Measurements from ENCODE around the gene KCNMB2.

Gene KCNMB2

DNA sequence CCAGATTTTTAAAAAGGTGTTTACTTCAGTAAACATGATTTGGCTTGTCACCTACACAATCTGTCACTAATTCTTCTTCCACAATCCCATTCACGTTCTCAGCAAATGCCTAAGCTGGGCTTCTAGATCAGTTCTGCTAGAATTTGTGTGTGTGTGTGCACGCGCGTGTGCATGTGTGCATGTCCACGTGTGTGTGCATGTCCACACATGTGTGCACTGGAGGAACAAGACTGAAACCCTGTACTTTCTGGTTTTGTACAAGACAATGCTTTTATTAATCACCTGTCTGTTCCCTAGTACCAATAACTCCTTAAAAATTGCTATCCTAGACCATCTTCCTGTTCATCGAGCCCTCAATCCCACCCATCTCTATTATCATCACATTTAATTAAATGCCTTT is 229.2 kb downstream of the KCNMB2 start:
- no peak for DNase-seq

DNA sequence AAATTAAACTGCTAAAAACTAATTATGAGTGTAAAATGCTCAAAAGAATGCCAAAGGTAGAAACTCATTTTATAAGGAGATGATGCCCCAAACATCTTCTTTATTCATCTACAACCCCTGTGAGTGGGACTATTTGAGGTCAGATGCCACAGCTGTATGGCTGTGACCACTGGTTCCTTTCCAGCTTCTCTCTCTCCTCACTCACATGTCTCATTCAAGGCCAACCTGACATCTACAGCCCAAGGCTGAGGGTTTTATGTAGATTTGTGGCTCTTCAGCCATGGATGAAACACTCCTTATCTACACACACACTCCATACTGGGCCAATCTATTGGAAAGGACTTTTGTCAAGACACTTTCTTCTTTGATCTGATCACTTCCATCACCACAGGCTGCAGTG is 231.3 kb downstream of the KCNMB2 start:
- no peak for DNase-seq

DNA sequence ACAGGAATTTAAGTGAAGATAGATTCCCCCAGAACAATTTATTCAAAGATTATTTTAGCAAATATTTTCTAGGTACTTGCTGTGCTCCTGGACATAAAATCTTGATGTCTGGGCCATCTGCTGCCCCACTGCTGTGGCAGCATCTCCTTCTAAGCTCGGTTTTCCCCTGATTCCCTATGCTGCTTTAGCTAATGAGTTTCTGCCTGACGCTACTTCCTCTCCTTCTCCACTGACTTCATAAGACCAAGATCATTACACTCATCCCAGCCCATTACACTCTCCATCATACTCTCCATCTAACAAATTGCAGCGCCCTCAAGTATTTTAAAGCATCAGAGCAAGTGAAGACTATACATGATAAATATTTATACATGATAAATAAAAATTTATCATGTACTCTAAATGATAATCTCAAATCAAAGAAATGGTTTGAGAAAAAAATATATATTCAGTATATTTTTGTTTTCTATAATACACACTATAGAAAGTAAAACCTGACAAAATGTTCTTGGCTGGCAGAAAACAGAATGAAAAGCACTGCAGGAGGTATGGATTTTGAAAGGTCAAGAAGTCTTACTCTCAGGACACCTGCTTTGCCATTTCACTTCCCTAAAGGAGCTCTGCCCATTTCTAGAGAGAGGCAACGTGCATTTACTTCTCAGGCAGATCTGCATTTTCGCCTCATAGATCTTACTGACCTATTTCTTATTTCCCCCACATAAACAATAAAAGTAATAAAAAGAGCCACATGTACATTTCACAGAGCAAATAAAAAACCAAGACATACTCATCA is 232.0 kb downstream of the KCNMB2 start:
- DNase-seq: no peak

DNA sequence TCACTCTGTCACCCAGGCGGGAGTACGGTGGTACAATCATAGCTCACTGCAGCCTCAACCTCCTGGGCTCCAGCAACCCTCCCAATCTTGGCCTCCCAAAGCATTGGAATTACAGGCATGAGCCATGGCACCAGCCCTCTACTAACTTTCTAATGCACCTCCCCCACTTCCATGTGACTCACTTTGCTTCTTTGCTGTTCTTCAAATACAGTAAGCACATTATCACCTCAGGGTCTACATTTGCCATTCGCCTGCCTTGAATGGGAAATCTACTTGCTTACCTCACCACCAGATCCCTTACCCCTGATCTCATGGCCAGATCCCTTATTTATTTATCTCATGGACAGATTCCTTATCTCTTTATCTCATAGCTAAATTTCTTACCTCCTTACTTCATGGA is 235.3 kb downstream of the KCNMB2 start:
- no peak for DNase-seq

DNA sequence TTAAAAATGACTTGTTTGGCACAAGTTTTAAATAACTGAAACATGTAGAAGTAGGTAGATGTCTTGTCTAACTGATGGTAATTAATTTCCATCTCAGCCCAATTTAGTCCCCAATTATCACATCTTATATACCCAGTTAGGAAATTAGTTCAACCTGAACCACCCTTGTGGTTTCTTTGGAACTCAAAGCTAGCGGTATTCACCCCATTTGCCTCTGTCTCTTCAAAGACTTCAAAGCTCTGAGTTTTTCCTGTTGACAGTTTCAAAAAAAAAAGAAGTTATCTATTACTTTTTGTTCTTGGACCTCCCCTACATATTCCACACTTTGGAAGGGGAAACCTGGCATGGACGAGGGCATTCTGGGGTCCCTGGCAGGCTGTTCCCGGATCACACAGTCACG is 236.5 kb downstream of the KCNMB2 start:
- DNase-seq: no peak

DNA sequence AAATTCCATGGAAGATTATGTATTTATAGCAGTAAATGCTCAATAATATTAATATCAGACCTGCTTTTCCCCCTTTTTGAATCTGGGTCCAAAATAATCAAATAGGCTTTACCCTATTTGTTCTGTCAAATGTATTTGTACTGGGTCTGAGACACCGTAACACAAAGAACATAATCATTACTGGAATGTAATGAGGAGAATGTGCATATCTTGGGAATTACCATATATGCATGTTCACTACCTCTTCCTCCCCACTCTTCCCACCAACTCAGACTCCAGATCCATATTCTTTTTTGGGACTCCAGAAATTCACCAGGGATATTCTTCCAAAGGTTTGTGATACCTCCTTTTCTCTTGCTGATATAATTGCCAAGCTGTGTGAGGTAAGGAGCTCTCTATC is 237.1 kb downstream of the KCNMB2 start:
- DNase-seq: no peak

DNA sequence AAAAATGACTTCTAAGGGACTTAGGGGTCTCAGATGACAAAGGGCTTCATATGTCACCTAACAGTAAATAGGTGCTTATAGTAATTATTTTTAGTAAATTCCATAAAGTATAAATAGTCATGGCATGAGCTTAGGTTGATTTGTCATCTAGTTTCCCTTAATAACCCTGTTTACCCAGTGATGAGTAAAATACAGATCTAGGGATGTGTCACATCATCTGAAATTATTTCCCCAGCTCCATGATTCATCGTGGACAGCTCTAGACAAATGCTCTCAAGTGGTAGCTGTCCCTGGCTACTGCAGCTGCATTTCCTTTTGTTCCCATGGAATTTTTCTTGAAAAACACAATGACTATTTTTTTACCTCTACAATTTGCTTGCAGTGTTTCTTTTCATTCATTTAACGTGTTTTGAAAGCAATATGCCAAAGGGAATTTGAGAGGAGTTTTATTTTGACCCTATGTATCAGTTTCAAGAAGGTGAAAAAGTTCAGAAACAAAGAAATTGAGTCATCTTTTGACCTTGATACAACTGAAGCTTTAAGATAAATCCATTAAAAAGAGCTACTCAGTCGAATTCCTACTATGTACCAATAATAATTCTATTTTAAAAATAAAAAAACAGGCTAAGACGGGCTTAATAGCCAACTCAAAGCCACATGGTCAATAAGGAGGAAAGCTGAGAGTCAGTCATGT is 241.6 kb downstream of the KCNMB2 start:
- DNase-seq: no peak

DNA sequence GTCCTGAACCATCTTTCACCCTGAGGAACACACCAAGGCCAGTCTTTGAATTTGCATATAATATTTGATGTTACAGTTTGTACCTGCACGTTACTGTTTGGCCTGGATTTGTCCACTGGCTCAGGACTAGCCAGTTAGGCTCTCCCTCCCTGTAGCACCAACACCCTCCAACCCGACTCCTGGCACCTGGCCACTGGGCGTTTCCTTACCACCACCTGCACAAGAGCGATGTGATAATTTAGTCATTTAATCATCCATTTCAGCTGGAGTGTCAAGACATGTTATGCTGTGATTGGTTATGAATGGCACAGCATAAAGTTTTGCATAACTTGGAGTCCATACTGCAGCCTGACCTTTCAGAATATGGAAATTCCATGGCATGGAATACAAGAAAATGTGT is 242.4 kb downstream of the KCNMB2 start:
- DNase-seq: no peak

DNA sequence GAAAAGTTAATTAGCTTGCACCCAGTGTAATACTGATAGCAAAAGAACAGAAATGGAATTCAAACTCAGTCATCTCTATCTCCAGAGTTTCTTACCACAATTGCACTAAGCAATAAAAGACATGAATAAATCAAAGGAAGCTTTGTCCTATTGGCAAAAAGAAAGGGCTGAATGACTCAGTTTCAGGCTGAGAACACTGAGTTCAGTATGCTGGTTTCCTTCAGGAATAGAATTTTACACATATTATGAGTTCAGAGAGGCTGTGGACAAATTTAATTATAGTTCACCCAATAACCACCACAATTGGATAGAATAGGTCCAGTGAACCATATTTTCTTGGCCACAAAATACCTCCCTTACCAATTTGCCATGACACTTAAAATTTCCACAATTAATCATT is 249.7 kb downstream of the KCNMB2 start:
- DNase-seq: no peak

DNA sequence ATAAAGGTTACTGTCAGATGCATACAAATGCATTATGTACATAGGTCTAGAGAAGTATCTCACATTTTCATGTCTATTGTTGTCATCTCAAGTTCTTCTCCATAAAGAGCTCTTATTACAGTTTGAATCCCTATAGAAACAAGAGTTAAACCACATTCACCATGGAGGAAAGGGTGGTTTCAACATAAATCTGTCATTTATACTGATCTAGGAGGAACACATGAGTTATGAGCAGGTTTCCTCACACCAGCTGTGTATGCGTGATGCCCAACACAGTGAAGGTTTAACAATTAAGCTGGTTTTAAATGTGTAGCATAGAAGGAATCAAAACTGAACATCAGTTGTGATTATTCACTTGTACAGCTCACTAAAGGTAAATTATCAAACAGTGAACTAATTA is 251.7 kb downstream of the KCNMB2 start:
- no peak for DNase-seq

DNA sequence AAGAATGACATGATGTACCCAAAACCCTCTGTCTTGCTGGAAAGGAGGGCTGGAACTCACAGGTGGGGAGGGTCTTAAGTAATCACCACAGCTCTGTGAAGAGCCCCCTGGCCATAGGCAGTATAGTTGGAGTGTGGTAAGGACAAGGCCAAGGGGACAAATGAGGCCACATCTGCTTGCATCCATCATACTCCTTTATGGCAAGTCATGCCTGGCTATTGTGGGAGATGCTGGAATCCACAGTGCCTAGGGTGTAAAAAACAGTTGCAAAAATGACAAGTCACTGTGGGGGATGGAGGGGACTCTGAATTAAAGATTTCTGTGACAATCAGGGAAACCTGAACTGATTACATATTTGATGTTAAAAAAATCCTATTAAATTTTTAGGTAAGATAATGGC is 258.5 kb downstream of the KCNMB2 start:
- DNase-seq: no peak

DNA sequence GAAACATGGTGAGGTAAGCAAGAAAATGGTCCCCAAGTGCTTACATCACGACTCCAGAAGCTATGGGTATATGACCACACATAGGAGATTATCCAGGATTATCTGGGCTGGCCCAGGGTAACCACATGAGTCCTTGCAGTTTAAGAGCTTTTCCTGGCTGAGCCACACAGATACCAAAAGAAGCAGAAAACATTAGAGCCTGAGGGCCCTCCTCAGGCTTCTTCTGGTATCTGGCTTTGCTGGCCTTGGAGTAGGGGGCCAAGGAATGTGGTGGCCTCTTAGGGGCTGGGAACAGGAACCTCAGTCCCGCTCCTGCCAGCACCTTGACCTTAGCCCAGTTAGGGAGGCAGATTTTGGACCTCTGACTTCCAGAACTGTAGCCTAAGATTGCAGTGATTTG is 259.1 kb downstream of the KCNMB2 start:
- no peak for DNase-seq

DNA sequence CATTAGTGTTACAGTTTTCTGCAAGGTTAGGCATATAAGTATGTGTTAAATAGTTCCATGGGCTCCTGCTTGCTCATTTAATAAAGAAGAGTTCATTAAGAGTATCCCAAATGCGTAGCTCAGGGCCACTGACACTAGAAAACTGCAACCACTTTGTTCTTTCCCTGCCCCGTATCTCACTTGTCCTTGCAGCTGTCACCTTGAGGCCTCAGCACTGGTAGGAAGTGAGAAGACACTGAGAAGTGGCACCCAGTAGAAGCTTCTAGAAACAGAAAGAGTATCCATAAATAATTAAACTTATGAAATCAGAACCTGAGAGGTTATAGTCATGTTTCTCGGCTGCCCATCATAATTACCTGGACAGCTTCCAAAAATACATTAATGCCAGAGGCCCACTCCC is 266.0 kb downstream of the KCNMB2 start:
- DNase-seq: no peak

DNA sequence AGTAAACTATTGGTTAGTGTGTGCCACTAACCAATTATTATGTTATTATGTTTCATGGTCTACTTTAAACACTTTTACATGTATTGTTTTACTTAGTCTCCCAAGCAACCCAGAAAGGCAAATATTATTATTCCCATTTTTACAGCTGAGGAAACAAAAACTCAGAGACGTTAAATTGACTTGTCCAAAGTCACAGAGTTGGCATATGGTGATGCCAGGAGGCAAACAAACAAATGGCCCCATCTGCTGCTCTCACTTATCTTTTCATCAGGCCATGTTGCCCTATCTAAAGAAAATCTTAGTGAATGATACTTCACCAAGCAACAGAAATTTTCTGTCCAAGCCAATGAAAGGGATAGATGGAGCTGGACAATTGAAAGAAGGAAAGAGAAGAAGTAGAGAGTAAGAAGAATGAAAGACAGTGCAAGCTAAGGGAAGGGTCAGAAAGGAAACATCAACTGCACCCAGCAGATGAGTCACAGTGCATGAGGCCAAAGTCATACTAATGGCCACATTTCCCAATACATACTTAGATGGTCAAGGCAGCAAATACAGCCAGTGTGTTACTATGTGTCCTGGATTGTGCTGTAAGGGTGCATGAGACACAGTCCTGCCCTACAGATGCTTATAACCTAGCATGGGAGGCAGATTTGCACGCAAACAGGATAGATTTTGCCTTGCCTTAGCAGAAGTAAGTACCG is 266.9 kb downstream of the KCNMB2 start:
- DNase-seq: no peak

DNA sequence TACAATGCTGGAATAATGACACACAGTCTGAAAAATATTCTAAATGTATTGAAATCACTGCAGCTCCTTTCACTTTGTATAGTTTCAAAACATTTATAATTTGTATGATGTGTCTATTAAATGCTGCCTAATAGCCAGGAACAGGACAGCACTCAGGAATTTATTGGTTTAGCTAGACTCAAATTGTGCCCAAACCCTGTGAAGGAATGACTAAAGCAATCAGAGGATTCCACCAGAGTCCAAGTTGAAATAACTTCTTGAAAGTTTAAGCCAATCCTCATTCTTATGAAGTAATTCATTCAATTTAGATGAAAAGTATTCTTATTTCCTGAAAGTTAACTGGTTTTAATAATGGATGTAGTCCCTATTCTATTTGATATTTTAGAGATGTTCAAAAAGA is 268.4 kb downstream of the KCNMB2 start:
- no peak for DNase-seq

DNA sequence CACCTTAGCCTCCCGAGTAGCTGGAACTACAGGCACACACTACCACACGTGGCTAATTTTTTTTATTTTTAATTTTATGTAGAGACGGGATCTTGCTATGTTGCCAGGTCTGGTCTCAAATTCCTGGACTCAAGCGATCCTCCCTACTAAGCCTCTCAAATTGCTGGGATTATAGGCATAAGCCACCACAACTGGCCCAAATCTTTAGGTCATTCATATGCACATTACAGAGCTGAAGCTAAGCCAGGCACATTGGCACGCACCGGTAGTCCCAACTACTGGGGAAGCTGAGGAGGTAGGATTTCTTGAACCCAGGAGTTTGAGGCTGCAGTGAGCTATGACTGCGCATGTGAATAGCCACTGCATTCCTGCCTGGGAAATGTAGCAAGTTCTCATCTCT is 269.5 kb downstream of the KCNMB2 start:
- no peak for DNase-seq

DNA sequence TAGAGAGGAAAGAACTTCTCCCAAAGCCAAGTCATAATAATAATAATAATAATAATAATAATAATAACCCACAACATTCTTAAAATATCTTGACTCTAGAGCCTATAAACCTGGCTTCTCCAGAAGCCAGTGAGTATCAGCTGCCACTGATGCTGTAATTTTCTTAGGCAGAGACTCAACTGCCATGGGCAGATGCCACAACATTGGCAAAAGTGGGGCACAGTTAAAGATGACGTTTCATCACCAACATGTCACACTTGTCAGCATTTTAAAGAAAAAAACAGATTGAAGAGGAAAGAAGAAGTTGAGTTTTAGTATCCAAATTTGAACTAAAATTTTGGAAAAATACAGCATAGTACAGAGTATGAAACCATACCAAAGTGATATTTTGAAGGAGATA is 270.4 kb downstream of the KCNMB2 start:
- DNase-seq: no peak

DNA sequence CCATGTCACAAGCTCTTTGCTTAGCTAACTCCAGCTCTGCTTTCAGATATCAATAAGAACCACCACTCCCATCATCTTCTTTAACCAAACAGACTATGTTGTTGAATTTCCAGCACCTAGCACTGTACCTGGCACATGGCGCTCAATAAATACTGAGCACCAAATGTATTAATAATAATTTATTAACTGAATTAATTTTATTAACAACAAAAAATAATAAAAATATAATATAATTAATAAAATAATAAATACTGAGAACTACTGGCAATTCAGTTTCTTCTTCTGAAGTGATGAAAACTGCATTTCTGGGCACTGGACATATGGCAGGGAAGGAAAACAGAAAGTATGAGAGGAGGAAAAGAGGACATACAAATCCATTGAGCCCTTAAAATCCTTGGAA is 271.5 kb downstream of the KCNMB2 start:
- no peak for DNase-seq

DNA sequence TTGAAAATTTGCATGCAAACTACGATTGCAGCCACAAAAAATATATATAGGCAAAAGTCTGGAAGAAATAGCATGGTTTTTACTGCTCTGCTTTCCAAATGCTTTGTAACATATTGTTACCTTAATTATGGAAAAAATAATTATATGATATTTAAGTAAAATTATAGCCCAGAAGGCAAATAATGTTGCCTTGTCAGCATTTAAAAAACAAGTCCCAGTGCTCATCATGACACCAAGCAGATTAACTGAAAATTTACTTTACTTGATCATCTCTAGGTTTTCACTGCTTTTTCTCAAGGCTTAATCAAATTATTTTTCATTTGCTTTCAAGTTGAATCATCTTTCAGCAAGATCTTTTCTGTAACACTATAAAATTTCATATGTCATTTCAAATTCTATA is 272.5 kb downstream of the KCNMB2 start:
- DNase-seq: no peak

DNA sequence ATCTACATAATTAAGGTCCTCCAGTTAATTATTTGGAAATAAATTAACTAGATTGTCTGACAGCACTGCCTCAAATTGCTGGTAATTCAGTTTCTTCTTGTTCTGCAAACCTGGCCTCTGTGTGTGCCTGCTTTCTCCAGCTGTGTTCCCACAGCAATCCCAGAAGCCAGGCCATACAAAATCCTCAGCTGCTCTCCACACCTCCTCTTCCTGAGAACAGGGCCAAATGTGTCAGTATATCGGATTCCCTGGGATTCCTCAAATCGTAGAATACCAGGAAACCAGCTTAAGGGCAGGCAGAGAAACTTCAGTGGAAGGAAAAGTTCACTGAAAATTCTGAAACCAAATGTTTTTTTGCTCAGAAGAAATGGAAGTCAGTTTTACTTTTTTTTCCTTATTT is 273.9 kb downstream of the KCNMB2 start:
- DNase-seq: no peak

DNA sequence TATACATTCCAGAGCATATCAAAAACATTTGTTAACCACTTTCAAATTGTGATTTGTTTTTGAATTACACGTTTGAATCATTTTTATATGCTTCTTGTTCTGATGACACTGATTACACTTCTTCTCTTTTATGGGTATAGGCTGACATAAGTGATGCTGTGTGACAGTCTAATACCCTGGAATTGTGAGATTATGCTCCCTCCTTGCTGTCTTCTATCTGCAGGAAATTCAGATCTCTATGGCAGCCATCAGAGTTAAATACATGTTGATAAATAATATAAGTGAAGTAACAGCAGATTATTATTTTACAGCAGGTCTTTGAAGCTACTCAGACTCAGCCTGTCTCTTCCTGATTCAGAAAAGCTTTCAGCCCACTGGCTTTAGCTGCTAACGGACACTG is 286.5 kb downstream of the KCNMB2 start:
- no peak for DNase-seq

DNA sequence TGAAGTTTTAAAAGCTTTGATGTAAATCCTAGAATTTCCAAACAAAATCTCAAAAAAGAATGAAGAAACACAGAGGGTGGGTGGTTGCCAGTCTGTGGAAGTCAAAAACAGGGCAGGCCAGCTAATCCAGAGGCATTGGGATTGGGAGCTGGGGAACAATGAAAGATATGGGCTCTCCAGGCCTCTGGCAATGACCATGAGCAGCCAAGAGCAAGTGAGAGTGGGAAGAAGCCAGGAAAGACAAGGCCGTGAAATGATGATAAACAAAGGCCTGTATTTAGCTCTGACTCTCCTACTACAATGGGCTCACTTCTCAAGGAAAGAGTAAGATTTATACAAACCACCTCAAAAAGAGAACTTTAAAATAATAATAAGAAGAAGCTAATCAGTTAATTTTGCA is 286.9 kb downstream of the KCNMB2 start:
- DNase-seq: no peak

DNA sequence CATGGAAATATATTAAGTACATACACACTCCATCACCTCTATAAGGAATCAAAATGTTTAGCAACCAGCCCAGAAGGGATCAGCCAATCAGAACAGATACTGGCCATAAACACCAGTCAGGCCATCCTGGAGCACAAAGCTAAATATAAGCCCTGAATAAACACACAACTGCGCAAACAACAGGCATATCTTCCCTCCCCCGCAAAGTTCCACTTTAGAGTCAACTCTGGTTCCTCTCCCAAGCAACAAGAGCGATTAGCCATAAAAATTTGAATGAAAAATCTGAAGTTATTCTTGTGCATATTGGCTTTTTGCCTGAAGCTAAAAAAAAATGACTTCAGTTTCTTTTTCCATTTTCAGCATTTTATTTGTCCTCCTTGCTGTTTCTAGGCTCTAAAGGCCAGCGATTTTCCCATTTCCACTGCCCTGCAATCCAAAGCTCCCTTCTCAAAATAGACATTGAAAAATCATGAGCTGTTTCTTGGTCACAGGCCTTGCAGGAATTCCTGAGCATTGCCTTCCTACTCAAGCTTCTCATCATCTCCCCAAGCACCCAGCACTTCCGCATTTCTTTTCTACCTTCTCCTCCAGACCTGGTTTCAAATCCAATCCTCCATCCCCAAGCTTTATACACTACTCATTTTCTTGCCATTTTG is 287.5 kb downstream of the KCNMB2 start:
- DNase-seq: no peak

All from activated naive CD4-positive, alpha-beta T cell treated with Interleukin-2 at 50 U/mL for 16 hours (primary cell).